ENCODE results near the gene VMP1.

DNA sequence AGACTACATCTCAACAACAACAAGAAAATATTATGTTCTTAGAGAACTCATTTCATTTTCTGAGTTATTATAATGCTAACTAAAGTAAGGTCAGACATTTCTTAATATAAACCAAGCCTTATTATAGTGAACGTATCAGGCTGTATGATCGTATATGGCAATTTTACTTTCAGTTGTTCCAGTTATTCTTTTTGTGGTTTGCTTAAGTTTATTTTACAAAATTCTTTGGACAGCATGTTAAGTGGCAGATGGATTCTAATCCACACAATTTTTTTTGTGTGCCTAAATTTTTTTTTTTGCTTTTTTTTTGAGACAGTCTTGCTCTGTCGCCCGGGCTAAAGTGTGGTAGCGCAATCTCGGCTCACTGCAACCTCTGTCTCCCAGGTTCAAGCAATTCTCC, 59.0 kb downstream of the VMP1 start:
- TF ChIP-seq MAX (IDR thresholded peaks at IDR 0.05; ENCODE audit: low read depth, low read length) (no peak), CTCF (IDR thresholded peaks at IDR 0.05; ENCODE audit: low read depth, low read length) (no peak), POLR2A (IDR thresholded peaks at IDR 0.05; ENCODE audit: extremely low read depth, insufficient read length) (no peak), MYC (IDR thresholded peaks at IDR 0.05; ENCODE audit: low read depth, low read length) (no peak)

All from NB4 (cell line).